IMR-90 (cell line): ENCODE data around the gene SECTM1. TPM values are rescaled to one million over a fixed set of nuclear protein-coding genes. Genes with fewer than 3 reads are reported as not detected.

Source experiments
- ATAC-seq: fragments of 200-7000 bp; cut with Tn5 transposase; 2 replicates; pipeline ENCODE4 v1.9.1; 2020; ENCODE audit warnings: low read depth, mild to moderate bottlenecking, moderate library complexity
- BruUV-seq: library from RNA; stranded (reverse); fragments of 400-500 nt; replicated peaks from 2 replicates; lab custom pipeline; 2021; lab: Mats Ljungman, UMichigan
- CTCF ChIA-PET: fragments of 300-600 bp; formaldehyde crosslinking; extraction: SDS; loops from one replicate; lab custom pipeline; 2021; ENCODE audit warnings: antibody characterized with exemption; lab: Yijun Ruan, JAX
- POLR2A ChIA-PET: fragments of 300-600 bp; sonication (Branson Sonifier 250); formaldehyde crosslinking; loops from one replicate; lab custom pipeline; 2022; ENCODE audit warnings: antibody characterized with exemption; ENCODE audit not compliant: unreplicated experiment; lab: Charles Lee
- DNase-seq: peaks from one replicate; pipeline ENCODE4 v3.0.0; 2013
- H2AFZ ChIP-seq: replicated peaks from 2 replicates; pipeline ENCODE3; 2013; ENCODE audit warnings: low read length, mild to moderate bottlenecking; ENCODE audit not compliant: poor library complexity
- H2AK5ac ChIP-seq: 2 replicates; pipeline ENCODE4 v1.6.1; 2013; ENCODE audit warnings: low read depth, low read length, inconsistent platforms
- H2AK9ac ChIP-seq: replicated peaks from 2 replicates; pipeline ENCODE3; 2013; ENCODE audit warnings: mild to moderate bottlenecking, low read depth, low read length, moderate library complexity; ENCODE audit not compliant: poor library complexity
- H2BK120ac ChIP-seq: 2 replicates; pipeline ENCODE4 v1.6.1; 2013; ENCODE audit warnings: low read depth, low read length, inconsistent platforms
- H2BK15ac ChIP-seq: 3 replicates; pipeline ENCODE4 v1.6.1; 2013; ENCODE audit warnings: low read depth, low read length, inconsistent platforms
- H2BK20ac ChIP-seq: 2 replicates; pipeline ENCODE4 v1.6.1; 2013; ENCODE audit warnings: low read depth, mild to moderate bottlenecking, inconsistent platforms, low read length, moderate library complexity
- H2BK5ac ChIP-seq: 2 replicates; pipeline ENCODE4 v1.6.1; 2013; ENCODE audit warnings: mild to moderate bottlenecking, low read depth, low read length, inconsistent platforms; ENCODE audit not compliant: poor library complexity, severe bottlenecking
- H3K14ac ChIP-seq: replicated peaks from 2 replicates; pipeline ENCODE4 v1.6.1; 2013; ENCODE audit warnings: low read depth, low read length, inconsistent platforms
- H3K18ac ChIP-seq: 2 replicates; pipeline ENCODE4 v1.6.1; 2013; ENCODE audit warnings: low read depth, low read length, control low read depth
- H3K23ac ChIP-seq: 2 replicates; pipeline ENCODE4 v1.6.1; 2013; ENCODE audit warnings: low read depth, low read length, inconsistent platforms
- H3K27ac ChIP-seq: 2 replicates; pipeline ENCODE4 v1.5.1; 2013; ENCODE audit warnings: mild to moderate bottlenecking, control low read depth, low read length; ENCODE audit not compliant: insufficient read depth
- H3K27me3 ChIP-seq: 2 replicates; pipeline ENCODE4 v1.6.1; 2013; ENCODE audit warnings: low read length; ENCODE audit not compliant: control insufficient read depth, insufficient read depth
- H3K36me3 ChIP-seq: 2 replicates; pipeline ENCODE4 v1.6.1; 2013; ENCODE audit warnings: low read length, mixed read lengths; ENCODE audit not compliant: control insufficient read depth, insufficient read depth
- H3K4ac ChIP-seq: 2 replicates; pipeline ENCODE4 v1.6.1; 2013; ENCODE audit warnings: low read depth, low read length, inconsistent platforms
- H3K4me1 ChIP-seq: 2 replicates; pipeline ENCODE4 v1.6.1; 2013; ENCODE audit warnings: low read length, mixed read lengths; ENCODE audit not compliant: control insufficient read depth, insufficient read depth
- H3K4me2 ChIP-seq: 2 replicates; pipeline ENCODE4 v1.6.1; 2013; ENCODE audit warnings: low read depth, mild to moderate bottlenecking, control low read depth, low read length, moderate library complexity
- H3K4me3 ChIP-seq: 2 replicates; pipeline ENCODE4 v1.5.1; 2013; ENCODE audit warnings: low read depth, mild to moderate bottlenecking, control low read depth, low read length, moderate library complexity; ENCODE audit not compliant: insufficient read depth
- H3K56ac ChIP-seq: 2 replicates; pipeline ENCODE4 v1.6.1; 2013; ENCODE audit warnings: low read length, inconsistent platforms; ENCODE audit not compliant: insufficient read depth; ENCODE audit errors: extremely low read depth
- H3K79me1 ChIP-seq, 2 experiments: 2 replicates each; pipeline ENCODE4 v1.6.1; 2013; ENCODE audit warnings: low read length in 2 of 2, inconsistent platforms in 1 of 2, low read depth in 1 of 2
- H3K9ac ChIP-seq: 2 replicates; pipeline ENCODE4 v1.6.1; 2013; ENCODE audit warnings: low read depth, low read length, control low read depth
- H3K9me1 ChIP-seq: 2 replicates; pipeline ENCODE4 v1.6.1; 2013; ENCODE audit warnings: low read length, inconsistent platforms; ENCODE audit not compliant: insufficient read depth
- H3K9me3 ChIP-seq: 2 replicates; pipeline ENCODE4 v1.6.1; 2013; ENCODE audit warnings: low read length; ENCODE audit not compliant: control insufficient read depth, insufficient read depth
- H4K20me1 ChIP-seq: 2 replicates; pipeline ENCODE4 v1.6.1; 2013; ENCODE audit warnings: low read length, inconsistent platforms; ENCODE audit not compliant: insufficient read depth
- H4K5ac ChIP-seq: 2 replicates; pipeline ENCODE4 v1.6.1; 2013; ENCODE audit warnings: mild to moderate bottlenecking, low read depth, low read length, control low read depth
- H4K8ac ChIP-seq, 2 experiments: 2 replicates each; pipeline ENCODE4 v1.6.1; 2013; ENCODE audit warnings: low read depth in 2 of 2, low read length in 2 of 2, control low read depth in 1 of 2, inconsistent platforms in 1 of 2
- H4K91ac ChIP-seq: 2 replicates; pipeline ENCODE4 v1.6.1; 2013; ENCODE audit warnings: low read depth, low read length, inconsistent platforms; ENCODE audit not compliant: insufficient read depth
- BHLHE40 ChIP-seq: fragments of 150-350 bp; IDR thresholded peaks from 2 replicates; pipeline ENCODE4 v1.6.1; 2016; ENCODE audit warnings: mild to moderate bottlenecking, low read depth, low read length
- CEBPB ChIP-seq: IDR thresholded peaks from 2 replicates; pipeline ENCODE4 v1.6.1; 2012; ENCODE audit warnings: low read depth, low read length, improper control_type of control experiment
- CHD1 ChIP-seq: IDR thresholded peaks from 2 replicates; pipeline ENCODE4 v1.6.1; 2012; ENCODE audit warnings: low read depth, low read length, improper control_type of control experiment
- CTCF ChIP-seq: conservative IDR thresholded peaks from 2 replicates; pipeline ENCODE4 v1.5.1; 2012; ENCODE audit warnings: mild to moderate bottlenecking, low read depth, low read length, improper control_type of control experiment
- ELK1 ChIP-seq: fragments of 150-350 bp; IDR thresholded peaks from 2 replicates; pipeline ENCODE4 v1.6.1; 2016; ENCODE audit warnings: low read depth, mild to moderate bottlenecking, low read length, moderate library complexity, borderline replicate concordance
- FOS ChIP-seq: fragments of 150-350 bp; IDR thresholded peaks from 2 replicates; pipeline ENCODE4 v1.6.1; 2016; ENCODE audit warnings: low read depth, low read length
- MAFK ChIP-seq: IDR thresholded peaks from 2 replicates; pipeline ENCODE4 v1.6.1; 2012; ENCODE audit warnings: low read depth, low read length, improper control_type of control experiment
- MAZ ChIP-seq: IDR thresholded peaks from 2 replicates; pipeline ENCODE4 v1.6.1; 2012; ENCODE audit warnings: low read depth, mild to moderate bottlenecking, low read length, improper control_type of control experiment, moderate library complexity, borderline replicate concordance
- MXI1 ChIP-seq: IDR thresholded peaks from 2 replicates; pipeline ENCODE4 v1.6.1; 2012; ENCODE audit warnings: low read depth, mild to moderate bottlenecking, low read length, moderate library complexity, borderline replicate concordance
- NFE2L2 ChIP-seq: fragments of 150-350 bp; IDR thresholded peaks from 2 replicates; pipeline ENCODE4 v1.6.1; 2016; ENCODE audit warnings: low read depth, mild to moderate bottlenecking, low read length
- POLR2A ChIP-seq: IDR thresholded peaks from 2 replicates; pipeline ENCODE4 v1.6.1; 2012; ENCODE audit warnings: mild to moderate bottlenecking, low read depth, low read length
- RAD21 ChIP-seq: IDR thresholded peaks from 2 replicates; pipeline ENCODE4 v1.6.1; 2012; ENCODE audit warnings: low read length, improper control_type of control experiment
- RCOR1 ChIP-seq: IDR thresholded peaks from 2 replicates; pipeline ENCODE4 v1.6.1; 2012; ENCODE audit warnings: mild to moderate bottlenecking, low read length, improper control_type of control experiment; ENCODE audit not compliant: insufficient replicate concordance
- RFX5 ChIP-seq: IDR thresholded peaks from 2 replicates; pipeline ENCODE4 v1.8.0; 2012; ENCODE audit warnings: low read depth, mild to moderate bottlenecking, low read length, moderate library complexity
- SMC3 ChIP-seq: fragments of 150-350 bp; IDR thresholded peaks from 2 replicates; pipeline ENCODE4 v1.6.1; 2016; ENCODE audit warnings: low read depth, mild to moderate bottlenecking, antibody characterized with exemption, low read length, moderate library complexity
- USF2 ChIP-seq: fragments of 150-350 bp; IDR thresholded peaks from 2 replicates; pipeline ENCODE4 v1.6.1; 2017; ENCODE audit warnings: mild to moderate bottlenecking, antibody characterized with exemption, low read length, low read depth
- WGBS, 2 experiments: methylation state at CpG; one replicate each; pipeline versions ENCODE4 v1.1.5 to v1.1.7; 2013; ENCODE audit warnings: missing lambda C conversion rate in 2 of 2; ENCODE audit not compliant: insufficient read length in 1 of 2; ENCODE audit errors: extremely low coverage in 2 of 2; 5-methylcytosine and 5-hydroxymethylcytosine counted together
- dilution Hi-C: fragments of 300-500 bp; cut with HindIII; formaldehyde crosslinking; loops from one replicate; pipeline ENCODE4 v1.14.3; 2018; ENCODE audit warnings: low sequenced_read_pairs; ENCODE audit not compliant: unreplicated experiment
- in situ Hi-C: fragments of 300-500 bp; cut with MboI; formaldehyde crosslinking; loops from 3 replicates; pipeline ENCODE4 v1.14.3; 2019; ENCODE audit warnings: low sequenced_read_pairs, inconsistent platforms, mixed read lengths
- intact Hi-C: fragments of 100-400 bp; cut with micrococcal nuclease; formaldehyde crosslinking; loops from 2 replicates; pipeline ENCODE4 v1.10.0; 2022
- polyA plus RNA-seq, 3 experiments: library from polyadenylated mRNA; depleted of rRNA; stranded (reverse); fragments of >200 nt; gene quantifications; 2 replicates each; pipeline ENCODE4 v1.2.3, GENCODE V29; 2012; ENCODE audit warnings: low replicate concordance in 1 of 3
- total RNA-seq: library from RNA; depleted of rRNA; stranded (reverse); fragments of >200 nt; gene quantifications from 2 replicates; pipeline ENCODE4 v1.2.3, GENCODE V29; 2012

Gene SECTM1
- total and polyA plus RNA-seq, 2 of the 4 experiments (the other 2 are of a cell fraction): 2.3 to 4.4 TPM

- Histone ChIP-seq H2AK5ac (no peak overlapping the region), H4K91ac (no peak overlapping the region), H3K4me2 (no peak overlapping the region), H2BK15ac (no peak overlapping the region), H3K9me1 (peaks cover 4% of the 10 kb centered on the region; the same call in 1 of the 2 replicates), H3K4me1 (peaks cover 4% of the 10 kb centered on the region), H3K27ac (no peak overlapping the region), H3K56ac (no peak overlapping the region), H3K79me1 (no peaks in the 10 kb centered on the region), H3K27me3 (peaks cover 56% of the 10 kb centered on the region), H4K8ac (no peak overlapping the region), H3K23ac (no peak overlapping the region), H3K4ac (no peak overlapping the region), H3K9ac (no peak overlapping the region), H2AK9ac (no peak overlapping the region), H3K18ac (no peak overlapping the region), H2BK20ac (no peak overlapping the region), H2AFZ (no peak overlapping the region), H3K9me3 (no peaks in the 10 kb centered on the region), H4K20me1 (no peaks in the 10 kb centered on the region; the same call in 1 of the 2 replicates), H2BK120ac (no peak overlapping the region), H4K5ac (no peak overlapping the region), H3K14ac (no peak overlapping the region), H3K36me3 (no peaks in the 10 kb centered on the region), H2BK5ac (no peak overlapping the region), H3K4me3 (no peak overlapping the region)
- TF ChIP-seq POLR2A (no peak), USF2 (no peak), BHLHE40 (no peak), RCOR1 (no peak), NFE2L2 (no peak), MAZ (no peak), CTCF (no peak), FOS (no peak), MXI1 (no peak), SMC3 (no peak), RAD21 (no peak), MAFK (no peak), CHD1 (no peak), ELK1 (no peak), RFX5 (no peak), CEBPB (no peak)
- ChIA-PET POLR2A (no interaction called here), CTCF (no interaction called here)
- intact Hi-C loops (no loop called here), dilution Hi-C loops (no loop called here), in situ Hi-C loops (no loop called here)
- ATAC-seq: no peak
- DNase-seq: no peak
- BruUV-seq: no TSS peak
- WGBS, 2 experiments: 87% methylated on average over 10 of the region's 11 CpGs; no CpG with 5 or more reads in 1 of the 2 experiments
Observed at GRCh38 chr17:82382933-82383255, 49.3 kb upstream of the SECTM1 start.
